HEK293T (cell line): Measurements from ENCODE around the gene RPS28.

Source experiments
- ARNT ChIP-seq: fragments of 450-650 bp; IDR thresholded peaks from 2 replicates; pipeline ENCODE4 v1.6.1; 2017; ENCODE audit warnings: mild to moderate bottlenecking
- BHLHE40 ChIP-seq: fragments of 450-650 bp; IDR thresholded peaks from 2 replicates; pipeline ENCODE4 v1.6.1; 2016; ENCODE audit warnings: mild to moderate bottlenecking, moderate library complexity, borderline replicate concordance
- ELF4 ChIP-seq: fragments of 450-650 bp; IDR thresholded peaks from 2 replicates; pipeline ENCODE4 v1.6.1; 2017; ENCODE audit warnings: antibody characterized with exemption
- FOXA1 ChIP-seq: fragments of 450-650 bp; IDR thresholded peaks from 2 replicates; pipeline ENCODE4 v1.6.1; 2016; ENCODE audit warnings: mild to moderate bottlenecking
- FOXK2 ChIP-seq: fragments of 450-650 bp; IDR thresholded peaks from 2 replicates; pipeline ENCODE4 v1.6.1; 2016; ENCODE audit warnings: mild to moderate bottlenecking
- FOXM1 ChIP-seq: fragments of 450-650 bp; IDR thresholded peaks from 2 replicates; pipeline ENCODE4 v1.6.1; 2017; ENCODE audit warnings: mild to moderate bottlenecking, borderline replicate concordance
- HDGF ChIP-seq: fragments of 450-650 bp; IDR thresholded peaks from 2 replicates; pipeline ENCODE4 v1.6.1; 2017; ENCODE audit warnings: antibody characterized with exemption, borderline replicate concordance
- L3MBTL2 ChIP-seq: fragments of 450-650 bp; conservative IDR thresholded peaks from 2 replicates; pipeline ENCODE4 v1.6.1; 2016; ENCODE audit warnings: mild to moderate bottlenecking
- LEF1 ChIP-seq: fragments of 450-650 bp; IDR thresholded peaks from 2 replicates; pipeline ENCODE4 v1.6.1; 2017; ENCODE audit warnings: mild to moderate bottlenecking, borderline replicate concordance
- PKNOX1 ChIP-seq: fragments of 450-650 bp; IDR thresholded peaks from 2 replicates; pipeline ENCODE4 v1.6.1; 2016
- SP1 ChIP-seq: fragments of 450-650 bp; IDR thresholded peaks from 2 replicates; pipeline ENCODE4 v1.6.1; 2017
- SUZ12 ChIP-seq: fragments of 450-650 bp; IDR thresholded peaks from 2 replicates; pipeline ENCODE4 v1.6.1; 2016; ENCODE audit warnings: mild to moderate bottlenecking
- ZNF384 ChIP-seq: fragments of 450-650 bp; IDR thresholded peaks from 2 replicates; pipeline ENCODE4 v1.6.1; 2016

DNA sequence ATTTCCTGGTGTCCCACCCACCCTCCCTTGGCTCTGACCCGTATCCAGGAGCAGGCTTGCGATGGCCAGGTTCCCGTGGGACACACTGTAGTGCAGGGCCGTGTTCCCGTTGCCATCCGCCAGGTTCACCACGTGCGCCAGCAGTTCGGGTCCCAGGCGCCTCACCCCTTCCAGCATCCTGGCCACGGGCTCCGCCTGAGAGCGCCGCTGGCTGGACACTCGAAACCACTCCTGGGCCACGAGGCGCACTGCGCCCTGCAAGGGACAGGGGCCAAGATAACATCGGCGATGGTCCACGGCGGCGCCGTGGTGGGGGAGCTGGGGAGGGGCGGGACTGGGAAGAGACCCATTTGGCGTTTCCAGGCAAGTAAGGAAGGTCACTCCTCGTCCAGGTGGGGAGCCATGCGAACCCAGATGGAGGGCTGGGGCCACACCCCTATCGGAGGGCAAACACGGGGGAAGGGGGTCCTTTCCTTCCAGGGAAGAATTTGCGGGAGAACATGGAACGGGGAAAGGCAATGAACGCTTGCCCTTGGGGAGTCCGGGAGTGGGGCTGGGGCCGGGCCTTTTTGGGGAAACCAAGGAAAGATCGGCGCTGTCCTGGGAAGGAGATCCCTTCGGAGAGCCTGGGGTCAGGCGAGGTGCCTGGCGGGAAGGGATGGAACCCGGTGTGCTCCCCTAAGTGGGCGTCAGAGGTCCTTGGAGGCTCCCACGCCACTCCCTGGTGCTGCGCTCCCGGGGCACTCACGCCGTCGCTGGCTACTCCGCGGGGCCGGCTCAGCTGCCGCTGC is 11.9 kb downstream of the RPS28 start:
- TF ChIP-seq ZNF384 (no peak), FOXK2 (no peak), PKNOX1 (no peak), ELF4 (no peak), ARNT (no peak), SP1 (no peak), FOXM1 (no peak), SUZ12 (no peak), BHLHE40 (no peak), FOXA1 (no peak), L3MBTL2 (no peak), LEF1 (no peak), HDGF (no peak)
